ENCODE data around the gene PRKAR1B.
A peak's percentile ranks its signal among the peaks of the same experiment; 100 is the strongest.

The PRKAR1B gene

DNA sequence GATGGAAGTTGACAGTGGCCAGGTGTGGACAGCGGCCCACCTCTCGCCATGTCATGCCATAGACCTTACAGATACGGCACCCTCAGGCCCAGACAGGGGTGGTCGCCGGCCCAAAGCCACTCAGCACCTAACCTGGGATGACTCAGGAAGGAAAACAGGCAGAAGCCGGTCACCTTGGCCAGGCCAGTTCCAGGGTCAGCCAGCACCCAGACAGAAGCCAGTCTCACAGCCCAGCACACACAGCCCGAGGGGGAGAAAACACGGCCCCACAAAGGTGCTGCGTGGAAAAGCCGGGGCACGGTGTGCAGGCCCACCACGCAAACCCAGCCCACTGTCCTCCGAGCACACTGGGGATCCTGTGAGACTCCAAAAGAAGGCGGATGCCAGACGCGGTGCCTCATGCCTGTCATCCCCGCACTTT lies 95.8 kb downstream of the PRKAR1B start:
- H3K27me3 Mint-ChIP-seq (ENCODE audit: low read depth, poor library complexity) = peaks cover 1% of the 10 kb centered on the region
- H3K36me3 Mint-ChIP-seq (ENCODE audit: low read depth) = no peaks in the 10 kb centered on the region
- H3K9me3 Mint-ChIP-seq = peaks cover 7% of the 10 kb centered on the region
- DNase-seq = no peak
- H3K4me1 Mint-ChIP-seq = no peaks in the 10 kb centered on the region
- H3K27ac Mint-ChIP-seq = no peak overlapping the region
- TF ChIP-seq, protein P1, sequence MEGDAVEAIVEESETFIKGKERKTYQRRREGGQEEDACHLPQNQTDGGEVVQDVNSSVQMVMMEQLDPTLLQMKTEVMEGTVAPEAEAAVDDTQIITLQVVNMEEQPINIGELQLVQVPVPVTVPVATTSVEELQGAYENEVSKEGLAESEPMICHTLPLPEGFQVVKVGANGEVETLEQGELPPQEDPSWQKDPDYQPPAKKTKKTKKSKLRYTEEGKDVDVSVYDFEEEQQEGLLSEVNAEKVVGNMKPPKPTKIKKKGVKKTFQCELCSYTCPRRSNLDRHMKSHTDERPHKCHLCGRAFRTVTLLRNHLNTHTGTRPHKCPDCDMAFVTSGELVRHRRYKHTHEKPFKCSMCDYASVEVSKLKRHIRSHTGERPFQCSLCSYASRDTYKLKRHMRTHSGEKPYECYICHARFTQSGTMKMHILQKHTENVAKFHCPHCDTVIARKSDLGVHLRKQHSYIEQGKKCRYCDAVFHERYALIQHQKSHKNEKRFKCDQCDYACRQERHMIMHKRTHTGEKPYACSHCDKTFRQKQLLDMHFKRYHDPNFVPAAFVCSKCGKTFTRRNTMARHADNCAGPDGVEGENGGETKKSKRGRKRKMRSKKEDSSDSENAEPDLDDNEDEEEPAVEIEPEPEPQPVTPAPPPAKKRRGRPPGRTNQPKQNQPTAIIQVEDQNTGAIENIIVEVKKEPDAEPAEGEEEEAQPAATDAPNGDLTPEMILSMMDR (IDR thresholded peaks at IDR 0.05) = no peak
- no peak overlapping the region for H3K4me3 Mint-ChIP-seq

DNA sequence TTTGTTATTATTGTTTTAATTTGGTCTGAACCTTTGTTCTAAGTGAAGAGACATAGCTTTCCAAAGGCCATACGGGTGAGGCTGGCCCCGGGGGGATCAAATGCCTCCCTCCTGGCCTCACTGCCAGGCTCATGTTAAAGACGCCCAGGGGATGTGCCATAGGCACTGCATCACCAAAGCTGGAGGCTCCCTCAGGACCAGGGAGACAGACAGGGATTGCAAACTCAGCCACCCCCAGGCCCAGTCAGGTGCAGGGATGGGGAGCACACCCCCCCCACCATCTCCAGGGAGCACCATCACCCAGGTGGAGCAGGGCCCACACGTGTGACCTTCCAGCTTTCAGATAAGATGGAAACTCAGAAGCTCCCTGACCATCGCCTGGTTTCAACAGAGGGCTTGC lies 96.5 kb downstream of the PRKAR1B start:
- H3K27me3 Mint-ChIP-seq (ENCODE audit: low read depth, poor library complexity) = peaks cover 3% of the 10 kb centered on the region
- H3K9me3 Mint-ChIP-seq = peaks cover 14% of the 10 kb centered on the region
- no peak for DNase-seq
- no peak overlapping the region for H3K4me3 Mint-ChIP-seq
- TF ChIP-seq, protein P1 (IDR thresholded peaks at IDR 0.05) = no peak
- no peak overlapping the region for H3K27ac Mint-ChIP-seq
- H3K4me1 Mint-ChIP-seq = no peaks in the 10 kb centered on the region
- H3K36me3 Mint-ChIP-seq (ENCODE audit: low read depth) = peaks cover 5% of the 10 kb centered on the region

- Mint-ChIP-seq H3K9me3 (peaks cover 18% of the 10 kb centered on the region), H3K27me3 (ENCODE audit: low read depth, poor library complexity) (peaks cover 3% of the 10 kb centered on the region), H3K4me3 (no peak overlapping the region), H3K4me1 (no peaks in the 10 kb centered on the region), H3K27ac (no peak overlapping the region), H3K36me3 (ENCODE audit: low read depth) (peaks cover 8% of the 10 kb centered on the region)
- TF ChIP-seq, protein P1 (IDR thresholded peaks at IDR 0.05) = no peak
- no peak for DNase-seq
These were observed 97.0 kb downstream of the PRKAR1B start for GRCh38 chr7:630111-630511.

- Mint-ChIP-seq H3K27ac (no peak overlapping the region), H3K4me1 (no peaks in the 10 kb centered on the region), H3K36me3 (ENCODE audit: low read depth) (peaks cover 18% of the 10 kb centered on the region), H3K27me3 (ENCODE audit: low read depth, poor library complexity) (peaks cover 3% of the 10 kb centered on the region), H3K4me3 (no peak overlapping the region), H3K9me3 (peaks cover 31% of the 10 kb centered on the region)
- TF ChIP-seq, protein P1 (IDR thresholded peaks at IDR 0.05) = no peak
- no peak for DNase-seq
These were observed 98.3 kb downstream of the PRKAR1B start for GRCh38 chr7:628826-629225.

- Mint-ChIP-seq H3K4me1 (no peaks in the 10 kb centered on the region), H3K36me3 (ENCODE audit: low read depth) (peaks cover 22% of the 10 kb centered on the region), H3K9me3 (peaks cover 35% of the 10 kb centered on the region), H3K27me3 (ENCODE audit: low read depth, poor library complexity) (peaks cover 8% of the 10 kb centered on the region), H3K27ac (no peak overlapping the region), H3K4me3 (no peak overlapping the region)
- TF ChIP-seq, protein P1 (IDR thresholded peaks at IDR 0.05) = no peak
- DNase-seq = no peak
These were observed 98.7 kb downstream of the PRKAR1B start for GRCh38 chr7:628402-628763.

GRCh38 chr7:627661-628401 lies 99.2 kb downstream of the PRKAR1B start:
- Mint-ChIP-seq H3K36me3 (ENCODE audit: low read depth) (peaks cover 27% of the 10 kb centered on the region), H3K27ac (peak overlapping the region; percentile 92), H3K9me3 (peaks cover 41% of the 10 kb centered on the region), H3K4me3 (no peak overlapping the region), H3K27me3 (ENCODE audit: low read depth, poor library complexity) (peaks cover 8% of the 10 kb centered on the region), H3K4me1 (no peaks in the 10 kb centered on the region)
- TF ChIP-seq, protein P1 (IDR thresholded peaks at IDR 0.05) = no peak
- DNase-seq = no peak
